Measurements from ENCODE around the gene CCDC24.

GRCh38 chr1:43983253-43983899 lies 8.0 kb upstream of the CCDC24 start:
- TF ChIP-seq CTCF (IDR thresholded peaks at IDR 0.05) (no peak), POLR2AphosphoS5 (IDR thresholded peaks at IDR 0.05) (no peak), POLR2A (IDR thresholded peaks at IDR 0.05) (no peak)
